K562 (cell line): Measurements from ENCODE around the gene METTL6.

ENCODE experiments used
- TF ChIP-seq, protein P1 (sequence below), 3 experiments: IDR thresholded peaks in 2 of 3; conservative IDR thresholded peaks in 1 of 3; 2 replicates each; pipeline ENCODE4 v1.5.1; 2011 to 2012; ENCODE audit warnings: low read length in 3 of 3, mild to moderate bottlenecking in 3 of 3, control low read depth in 2 of 3, improper control_type of control experiment in 1 of 3, inconsistent platforms in 1 of 3, low read depth in 1 of 3, mixed read lengths in 1 of 3, moderate library complexity in 1 of 3; ENCODE audit not compliant: insufficient read depth in 2 of 3
- TF ChIP-seq, protein P2 (sequence below), 2 experiments: fragments of 200-800 bp in 1 of 2; sonication (Bioruptor generic) in 1 of 2; sonication (generic) in 1 of 2; formaldehyde crosslinking in 1 of 2; IDR thresholded peaks in 1 of 2; conservative IDR thresholded peaks in 1 of 2; 2 replicates each; pipeline versions ENCODE4 v1.5.0 to v1.6.1; 2016 to 2020; ENCODE audit warnings: missing compliant biosample characterization in 1 of 2, missing genetic modification characterization in 1 of 2, missing genetic modification reagents in 1 of 2

DNA sequence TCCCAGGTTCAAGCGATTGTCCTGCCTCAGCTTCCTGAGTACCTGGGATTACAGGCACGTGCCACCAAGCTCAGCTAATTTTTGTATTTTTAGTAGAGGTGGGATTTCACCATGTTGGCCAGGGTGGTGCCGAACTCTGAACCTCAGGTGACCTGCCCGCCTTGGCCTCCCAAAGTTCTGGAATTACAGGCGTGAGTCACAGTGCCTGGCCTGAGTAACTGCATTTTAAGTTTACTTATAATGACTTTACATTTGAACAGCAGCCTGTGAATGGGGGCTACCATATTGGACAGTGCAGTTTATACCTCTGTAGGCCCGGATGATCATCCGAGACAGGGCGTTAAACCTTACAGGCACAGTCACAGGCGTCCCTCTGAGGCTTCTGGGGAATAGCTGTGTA lies 24.8 kb upstream of the METTL6 start:
- TF ChIP-seq, protein P1, sequence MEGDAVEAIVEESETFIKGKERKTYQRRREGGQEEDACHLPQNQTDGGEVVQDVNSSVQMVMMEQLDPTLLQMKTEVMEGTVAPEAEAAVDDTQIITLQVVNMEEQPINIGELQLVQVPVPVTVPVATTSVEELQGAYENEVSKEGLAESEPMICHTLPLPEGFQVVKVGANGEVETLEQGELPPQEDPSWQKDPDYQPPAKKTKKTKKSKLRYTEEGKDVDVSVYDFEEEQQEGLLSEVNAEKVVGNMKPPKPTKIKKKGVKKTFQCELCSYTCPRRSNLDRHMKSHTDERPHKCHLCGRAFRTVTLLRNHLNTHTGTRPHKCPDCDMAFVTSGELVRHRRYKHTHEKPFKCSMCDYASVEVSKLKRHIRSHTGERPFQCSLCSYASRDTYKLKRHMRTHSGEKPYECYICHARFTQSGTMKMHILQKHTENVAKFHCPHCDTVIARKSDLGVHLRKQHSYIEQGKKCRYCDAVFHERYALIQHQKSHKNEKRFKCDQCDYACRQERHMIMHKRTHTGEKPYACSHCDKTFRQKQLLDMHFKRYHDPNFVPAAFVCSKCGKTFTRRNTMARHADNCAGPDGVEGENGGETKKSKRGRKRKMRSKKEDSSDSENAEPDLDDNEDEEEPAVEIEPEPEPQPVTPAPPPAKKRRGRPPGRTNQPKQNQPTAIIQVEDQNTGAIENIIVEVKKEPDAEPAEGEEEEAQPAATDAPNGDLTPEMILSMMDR (IDR thresholded peaks at IDR 0.05 in 2 of 3, conservative IDR thresholded peaks at IDR 0.05 in 1 of 3; ENCODE audit: insufficient read depth in 2 of 3, low read depth in 1 of 3, low read length in 3 of 3), result no peak
- TF ChIP-seq, protein P2, sequence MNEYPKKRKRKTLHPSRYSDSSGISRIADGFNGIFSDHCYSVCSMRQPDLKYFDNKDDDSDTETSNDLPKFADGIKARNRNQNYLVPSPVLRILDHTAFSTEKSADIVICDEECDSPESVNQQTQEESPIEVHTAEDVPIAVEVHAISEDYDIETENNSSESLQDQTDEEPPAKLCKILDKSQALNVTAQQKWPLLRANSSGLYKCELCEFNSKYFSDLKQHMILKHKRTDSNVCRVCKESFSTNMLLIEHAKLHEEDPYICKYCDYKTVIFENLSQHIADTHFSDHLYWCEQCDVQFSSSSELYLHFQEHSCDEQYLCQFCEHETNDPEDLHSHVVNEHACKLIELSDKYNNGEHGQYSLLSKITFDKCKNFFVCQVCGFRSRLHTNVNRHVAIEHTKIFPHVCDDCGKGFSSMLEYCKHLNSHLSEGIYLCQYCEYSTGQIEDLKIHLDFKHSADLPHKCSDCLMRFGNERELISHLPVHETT (CRISPR knock-in tag; conservative IDR thresholded peaks at IDR 0.05 in 1 of 2, IDR thresholded peaks at IDR 0.05 in 1 of 2), result no peak
